Progenitor cell of endocrine pancreas (in vitro differentiated cells): ENCODE data around the gene TMEM72. TPM values are rescaled to one million over a fixed set of nuclear protein-coding genes. Genes with fewer than 3 reads are reported as not detected.

Experiments
- DNase-seq: peaks from one replicate; pipeline ENCODE4 v3.0.0; 2021; ENCODE audit warnings: low spot score; ENCODE audit not compliant: unreplicated experiment
- H3K27ac Mint-ChIP-seq: 2 replicates; pipeline ENCODE4 v1.8.0; 2021; ENCODE audit warnings: mild to moderate bottlenecking, moderate library complexity, mixed read lengths
- H3K27me3 Mint-ChIP-seq: 2 replicates; pipeline ENCODE4 v1.8.0; 2021; ENCODE audit warnings: mixed read lengths
- H3K36me3 Mint-ChIP-seq: 2 replicates; pipeline ENCODE4 v1.8.0; 2022; ENCODE audit warnings: mixed read lengths; ENCODE audit not compliant: insufficient read depth
- H3K4me1 Mint-ChIP-seq: 2 replicates; pipeline ENCODE4 v1.8.0; 2021; ENCODE audit warnings: low read depth, mixed read lengths
- H3K4me3 Mint-ChIP-seq: 2 replicates; pipeline ENCODE4 v1.8.0; 2021; ENCODE audit warnings: low read depth, mild to moderate bottlenecking, moderate library complexity, mixed read lengths
- H3K9me3 Mint-ChIP-seq: 2 replicates; pipeline ENCODE4 v1.8.0; 2021; ENCODE audit warnings: low read depth, mixed read lengths
- total RNA-seq: library from RNA; stranded (reverse); gene quantifications from 2 replicates; pipeline ENCODE4 v1.2.1, GENCODE V29; 2021
- TF ChIP-seq, protein P1 (sequence below): fragments of 200-600 bp; sonication (generic); IDR thresholded peaks from one replicate; pipeline ENCODE4 v1.5.0; 2021; ENCODE audit warnings: antibody characterized with exemption, mild to moderate bottlenecking; ENCODE audit not compliant: unreplicated experiment

Gene TMEM72
- total RNA-seq, 1 donor from 2014 or later, result 0.93 TPM

DNA sequence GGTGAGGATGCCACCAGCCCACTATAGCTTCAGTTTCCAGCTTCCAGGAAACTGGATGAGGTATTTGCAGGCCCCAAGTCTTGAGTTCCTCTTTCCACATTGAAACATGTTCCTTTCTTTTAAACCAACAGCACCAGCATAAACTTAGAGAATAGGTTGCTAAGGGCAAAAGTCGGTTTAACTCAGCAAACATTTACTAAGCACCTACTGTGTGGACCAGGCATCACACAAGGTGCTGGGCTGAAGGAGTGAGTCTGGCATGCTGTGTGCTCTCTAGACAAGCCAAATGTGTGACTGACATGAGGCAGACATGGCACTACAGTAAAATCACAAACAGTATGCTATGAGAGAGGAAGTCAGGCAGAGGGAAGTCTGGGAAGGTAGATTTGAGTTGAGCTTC is 37.5 kb downstream of the TMEM72 start:
- H3K36me3 Mint-ChIP-seq, result peaks cover 7% of the 10 kb centered on the region
- TF ChIP-seq, protein P1, sequence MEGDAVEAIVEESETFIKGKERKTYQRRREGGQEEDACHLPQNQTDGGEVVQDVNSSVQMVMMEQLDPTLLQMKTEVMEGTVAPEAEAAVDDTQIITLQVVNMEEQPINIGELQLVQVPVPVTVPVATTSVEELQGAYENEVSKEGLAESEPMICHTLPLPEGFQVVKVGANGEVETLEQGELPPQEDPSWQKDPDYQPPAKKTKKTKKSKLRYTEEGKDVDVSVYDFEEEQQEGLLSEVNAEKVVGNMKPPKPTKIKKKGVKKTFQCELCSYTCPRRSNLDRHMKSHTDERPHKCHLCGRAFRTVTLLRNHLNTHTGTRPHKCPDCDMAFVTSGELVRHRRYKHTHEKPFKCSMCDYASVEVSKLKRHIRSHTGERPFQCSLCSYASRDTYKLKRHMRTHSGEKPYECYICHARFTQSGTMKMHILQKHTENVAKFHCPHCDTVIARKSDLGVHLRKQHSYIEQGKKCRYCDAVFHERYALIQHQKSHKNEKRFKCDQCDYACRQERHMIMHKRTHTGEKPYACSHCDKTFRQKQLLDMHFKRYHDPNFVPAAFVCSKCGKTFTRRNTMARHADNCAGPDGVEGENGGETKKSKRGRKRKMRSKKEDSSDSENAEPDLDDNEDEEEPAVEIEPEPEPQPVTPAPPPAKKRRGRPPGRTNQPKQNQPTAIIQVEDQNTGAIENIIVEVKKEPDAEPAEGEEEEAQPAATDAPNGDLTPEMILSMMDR, result no peak
- H3K4me3 Mint-ChIP-seq, result no peak overlapping the region
- DNase-seq, result no peak
- peaks cover 4% of the 10 kb centered on the region for H3K4me1 Mint-ChIP-seq
- peaks cover 13% of the 10 kb centered on the region for H3K9me3 Mint-ChIP-seq
- H3K27ac Mint-ChIP-seq, result no peak overlapping the region
- no peaks in the 10 kb centered on the region for H3K27me3 Mint-ChIP-seq

DNA sequence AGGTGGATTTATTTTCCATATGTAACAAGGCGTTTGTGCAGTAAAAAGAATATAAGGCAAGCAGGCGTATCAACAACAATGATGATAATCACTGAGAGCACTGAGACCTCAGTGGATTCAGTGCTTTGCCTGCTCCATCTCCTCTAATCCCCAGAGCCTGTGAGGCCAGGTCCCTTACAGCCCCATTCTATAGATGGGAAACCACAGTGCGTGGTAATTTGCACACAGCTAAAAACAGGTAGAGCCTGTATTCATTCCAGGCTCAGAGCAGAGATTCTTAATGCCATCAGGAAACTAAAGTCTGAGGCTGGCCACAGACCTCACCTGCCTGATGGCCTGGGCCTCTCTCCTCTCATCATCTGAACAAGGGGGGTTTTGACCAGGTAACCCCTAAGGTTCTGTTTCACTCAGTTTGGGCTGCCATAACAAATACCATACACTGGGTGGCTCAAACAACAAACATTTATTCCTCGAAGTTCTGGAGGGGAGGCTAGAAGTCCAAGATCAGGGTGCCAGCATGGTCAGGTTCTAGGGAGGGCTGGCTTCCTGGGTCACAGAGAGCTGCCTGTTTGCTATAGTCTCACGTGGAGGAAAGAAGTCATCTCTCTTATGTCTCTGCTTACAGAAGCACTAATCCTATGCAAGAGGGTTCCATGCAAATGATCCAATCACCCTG is 38.1 kb downstream of the TMEM72 start:
- peaks cover 4% of the 10 kb centered on the region for H3K4me1 Mint-ChIP-seq
- no peak overlapping the region for H3K27ac Mint-ChIP-seq
- no peak for DNase-seq
- peaks cover 8% of the 10 kb centered on the region for H3K36me3 Mint-ChIP-seq
- H3K9me3 Mint-ChIP-seq, result peaks cover 9% of the 10 kb centered on the region
- H3K4me3 Mint-ChIP-seq, result no peak overlapping the region
- TF ChIP-seq, protein P1, result no peak
- no peaks in the 10 kb centered on the region for H3K27me3 Mint-ChIP-seq

DNA sequence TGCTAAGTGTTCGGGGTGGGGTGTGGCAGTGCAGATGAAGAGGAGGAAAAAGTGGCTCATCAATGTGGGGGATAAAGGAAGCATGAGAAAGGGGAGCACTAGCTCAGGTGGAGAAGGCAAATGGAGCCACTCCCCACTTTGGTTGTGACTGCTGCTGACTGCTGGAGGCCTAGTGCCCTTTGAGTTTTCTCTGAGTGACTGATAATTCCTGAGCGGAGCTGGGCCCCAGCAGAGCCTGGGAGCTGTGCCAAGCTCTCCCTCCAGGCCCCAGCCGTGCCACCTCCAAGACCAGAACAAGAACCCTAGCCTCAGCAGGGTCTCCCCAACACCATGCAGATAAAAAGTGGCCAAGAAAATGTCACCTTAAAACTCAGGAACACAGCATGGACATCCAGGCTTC is 38.8 kb downstream of the TMEM72 start:
- H3K9me3 Mint-ChIP-seq, result peaks cover 4% of the 10 kb centered on the region
- H3K4me1 Mint-ChIP-seq, result peaks cover 4% of the 10 kb centered on the region
- TF ChIP-seq, protein P1, result no peak
- H3K27ac Mint-ChIP-seq, result no peak overlapping the region
- DNase-seq, result no peak
- peaks cover 7% of the 10 kb centered on the region for H3K36me3 Mint-ChIP-seq
- H3K27me3 Mint-ChIP-seq, result no peaks in the 10 kb centered on the region
- no peak overlapping the region for H3K4me3 Mint-ChIP-seq

DNA sequence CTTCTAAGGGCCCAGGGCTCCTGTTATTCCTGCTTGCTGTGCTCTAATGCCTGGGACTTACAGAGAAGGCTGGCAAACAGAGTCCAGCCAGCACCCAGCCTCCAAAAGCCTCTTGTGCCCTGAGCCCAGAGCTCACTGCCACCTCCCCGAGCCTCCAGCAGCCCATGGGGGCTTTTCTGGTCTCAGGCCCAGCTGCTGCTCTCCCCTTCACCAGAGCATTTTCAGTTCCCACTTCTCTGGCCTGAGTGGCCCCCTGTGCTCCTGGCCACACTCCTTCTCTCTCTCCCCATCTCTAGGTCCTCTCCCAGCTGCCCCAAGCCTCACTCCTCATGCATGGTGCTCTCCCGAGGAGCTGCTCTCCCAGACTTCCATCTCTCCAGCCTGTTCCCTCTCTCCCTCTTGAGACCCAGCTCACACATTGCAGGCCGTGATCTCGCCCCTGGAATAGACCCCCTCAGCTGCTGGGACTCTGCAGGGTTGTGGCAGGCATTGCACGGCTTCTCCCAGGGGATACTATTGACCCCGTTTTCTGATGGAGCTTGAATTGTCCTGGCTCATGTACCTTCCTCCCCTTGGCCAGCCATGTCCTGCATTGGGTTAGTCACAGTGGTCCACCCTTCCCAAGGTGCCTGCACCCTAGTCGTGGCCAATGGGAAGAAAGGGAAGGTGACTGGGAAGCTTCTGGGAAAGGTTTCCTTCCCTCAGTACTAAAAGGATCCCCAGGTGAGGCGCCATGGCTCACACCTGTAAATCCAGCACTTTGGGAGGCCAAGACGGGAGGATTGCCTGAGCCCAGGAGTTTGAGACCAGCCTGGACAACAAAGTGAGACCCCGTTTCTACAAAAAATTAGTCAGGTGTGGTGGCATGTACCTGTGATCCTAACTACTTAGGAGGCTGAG is 39.4 kb downstream of the TMEM72 start:
- H3K36me3 Mint-ChIP-seq, result peaks cover 5% of the 10 kb centered on the region
- DNase-seq, result no peak
- H3K4me3 Mint-ChIP-seq, result no peak overlapping the region
- peaks cover 4% of the 10 kb centered on the region for H3K4me1 Mint-ChIP-seq
- TF ChIP-seq, protein P1, result no peak
- no peak overlapping the region for H3K27ac Mint-ChIP-seq
- H3K9me3 Mint-ChIP-seq, result no peaks in the 10 kb centered on the region
- no peaks in the 10 kb centered on the region for H3K27me3 Mint-ChIP-seq

- peaks cover 13% of the 10 kb centered on the region for H3K36me3 Mint-ChIP-seq
- peaks cover 3% of the 10 kb centered on the region for H3K9me3 Mint-ChIP-seq
- TF ChIP-seq, protein P1, result no peak
- no peak for DNase-seq
- H3K4me3 Mint-ChIP-seq, result no peak overlapping the region
- no peak overlapping the region for H3K27ac Mint-ChIP-seq
- no peaks in the 10 kb centered on the region for H3K27me3 Mint-ChIP-seq
- peaks cover 9% of the 10 kb centered on the region for H3K4me1 Mint-ChIP-seq
Measured at GRCh38 chr10:44951576-44952226, 40.6 kb downstream of the TMEM72 start.
